Fibroblast of skin of right biceps (primary cell): ENCODE results near the gene FOXA3.
"Not testable (repeated sequence)": the region's sequence is repeated elsewhere in the genome, so short reads cannot be mapped to it uniquely, and the experiment has no call there.

Source experiments
- DNase-seq: peaks from one replicate; pipeline ENCODE4 v3.0.0-alpha.2; 2013

Gene FOXA3

GRCh38 chr19:45828945-45829344, 35.2 kb upstream of the FOXA3 start:
- DNase-seq, result no peak

- DNase-seq, result no peak
Observed at GRCh38 chr19:45834970-45835369, 29.2 kb upstream of the FOXA3 start.

DNA sequence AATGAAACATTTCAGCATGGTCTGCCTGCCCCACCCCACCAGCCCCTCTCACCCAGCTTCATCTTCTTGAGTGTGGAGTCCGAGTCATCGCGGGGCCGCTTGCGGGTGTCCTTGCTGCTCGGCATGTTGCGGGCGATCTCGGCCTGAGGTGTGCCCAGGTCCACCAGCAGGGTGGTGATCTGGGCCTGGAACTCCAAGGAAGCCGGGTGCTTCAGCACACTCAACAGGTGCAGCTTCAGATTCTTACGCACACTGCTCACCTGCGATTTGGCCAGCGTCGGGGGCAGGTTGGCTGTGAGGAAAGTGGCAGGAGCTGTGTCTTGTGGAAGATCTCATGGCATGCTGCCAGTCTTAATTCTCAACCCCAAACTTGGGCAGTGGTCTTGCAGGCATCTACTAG, 21.9 kb upstream of the FOXA3 start:
- DNase-seq, result no peak

- DNase-seq, result no peak
Observed at GRCh38 chr19:45847663-45848062, 16.5 kb upstream of the FOXA3 start.

DNA sequence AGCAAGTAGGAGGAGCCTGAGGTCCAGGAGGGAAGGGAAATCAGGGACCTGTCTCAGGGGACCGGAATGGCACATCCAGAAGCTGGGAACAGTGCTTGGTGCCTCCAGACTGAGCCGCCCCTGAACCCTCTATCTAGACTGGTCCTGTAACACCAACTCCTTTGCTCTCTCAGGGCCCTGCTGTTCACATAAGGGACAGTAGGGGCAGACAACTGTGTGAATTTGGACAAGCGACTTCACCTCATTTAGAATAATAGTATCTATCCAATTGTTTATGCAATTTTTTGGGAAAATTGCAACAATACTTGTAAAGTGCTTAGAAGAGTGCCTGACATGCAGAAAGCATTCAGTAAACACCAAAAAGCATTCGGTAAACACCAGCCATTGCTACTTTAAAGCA, 15.2 kb upstream of the FOXA3 start:
- no peak for DNase-seq

GRCh38 chr19:45852145-45852750, 11.9 kb upstream of the FOXA3 start:
- DNase-seq, result peak; percentile 54

DNA sequence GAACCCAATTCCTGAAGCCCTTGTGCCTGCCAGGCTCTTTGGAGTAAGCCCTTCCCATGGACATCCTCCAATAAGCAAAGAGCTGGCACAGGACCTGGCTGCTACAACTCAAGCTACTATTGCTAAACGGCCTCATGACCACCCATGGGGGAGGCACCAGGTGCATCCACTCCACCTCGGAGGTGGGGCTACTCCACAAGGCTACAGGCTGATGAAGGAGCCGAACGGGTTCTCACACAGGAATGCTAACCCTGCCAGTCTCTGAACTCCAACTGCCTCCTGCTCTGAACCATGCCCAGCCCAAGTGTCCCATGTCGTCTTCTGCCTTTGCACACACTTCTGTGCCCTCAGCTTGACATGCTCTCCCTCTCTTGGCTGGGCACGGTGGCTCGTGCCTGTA, 11.1 kb upstream of the FOXA3 start:
- no peak for DNase-seq

DNA sequence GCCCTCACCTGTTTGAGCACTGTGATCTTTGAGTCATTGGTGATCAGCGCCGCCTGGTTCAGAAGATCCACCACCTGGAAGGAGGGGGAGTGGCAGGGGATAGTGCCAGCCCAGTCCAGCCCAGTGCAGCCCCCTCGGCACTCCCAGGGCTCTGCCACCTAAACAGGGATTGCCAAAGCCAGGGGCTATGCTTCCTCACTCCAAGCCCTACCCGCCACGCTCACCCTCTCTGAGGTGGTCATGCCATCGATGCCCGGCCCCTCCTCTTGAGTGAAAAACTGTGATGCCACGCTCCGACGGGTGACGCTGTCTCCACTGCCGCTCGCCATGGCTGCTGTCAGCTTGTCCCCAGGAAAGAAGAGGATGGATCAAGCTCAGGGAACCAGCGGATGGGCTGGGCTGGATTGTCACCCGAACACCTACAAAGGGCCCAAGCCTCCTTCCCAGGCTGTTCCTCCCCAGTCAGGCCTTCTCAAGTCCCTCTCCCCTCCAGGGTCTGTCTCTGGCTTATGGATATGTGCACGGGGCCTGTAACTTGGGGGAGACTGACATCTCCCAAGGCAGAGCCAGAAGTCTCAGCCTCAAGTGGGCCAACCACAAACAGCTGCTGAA, 9.9 kb upstream of the FOXA3 start:
- no peak for DNase-seq

GRCh38 chr19:45860359-45861259, 3.5 kb upstream of the FOXA3 start:
- DNase-seq, result no peak

DNA sequence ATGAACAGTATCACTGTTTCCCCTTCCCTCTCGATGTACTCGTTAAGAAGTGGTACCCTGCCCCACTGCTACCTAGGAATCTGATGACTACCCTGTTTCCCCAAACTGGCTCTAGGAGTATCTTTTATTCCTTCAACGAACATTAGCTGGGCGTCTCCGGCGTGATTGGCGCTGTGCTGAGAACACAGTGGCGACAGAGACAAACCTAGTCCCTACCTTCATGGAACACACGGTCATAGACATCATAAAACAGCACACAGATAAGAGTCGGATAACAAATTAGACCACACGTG, 1.9 kb upstream of the FOXA3 start:
- DNase-seq, result no peak

GRCh38 chr19:45862564-45863334, 1.4 kb upstream of the FOXA3 start, which contains the start of gene SYMPK:
SYMPK (minus strand) TSS chr19:45863147; CDS start chr19:45854495, 8,652 bp downstream.
- peak; percentile 99 for DNase-seq

DNA sequence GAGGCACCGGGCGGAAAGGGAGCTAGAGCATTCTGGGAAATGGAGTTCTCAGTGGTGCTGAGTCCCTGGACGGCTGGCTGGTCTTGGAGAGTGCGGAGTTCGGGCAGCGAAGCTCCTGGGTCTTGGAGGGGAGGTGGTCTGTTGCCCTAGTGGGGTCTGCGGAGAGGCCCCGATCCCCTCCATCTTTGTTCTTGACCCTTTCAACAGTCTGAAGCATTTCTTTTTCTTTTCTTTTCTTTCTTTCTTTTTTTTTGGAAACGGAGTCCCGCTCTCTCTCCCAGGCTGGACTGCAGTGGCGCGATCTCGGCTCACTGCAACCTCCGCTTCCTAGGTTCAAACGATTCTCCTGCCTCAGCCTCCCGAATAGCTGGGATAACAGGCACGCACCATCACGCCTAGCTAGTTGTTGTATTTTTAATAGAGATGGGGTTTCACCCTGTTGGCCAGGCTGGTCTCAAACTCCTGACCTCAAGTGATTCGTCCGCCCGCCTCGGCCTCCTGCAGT, 739 bp upstream of the FOXA3 start:
- no peak for DNase-seq

GRCh38 chr19:45864629-45865082, 530 bp downstream of the FOXA3 start:
- no peak for DNase-seq

DNA sequence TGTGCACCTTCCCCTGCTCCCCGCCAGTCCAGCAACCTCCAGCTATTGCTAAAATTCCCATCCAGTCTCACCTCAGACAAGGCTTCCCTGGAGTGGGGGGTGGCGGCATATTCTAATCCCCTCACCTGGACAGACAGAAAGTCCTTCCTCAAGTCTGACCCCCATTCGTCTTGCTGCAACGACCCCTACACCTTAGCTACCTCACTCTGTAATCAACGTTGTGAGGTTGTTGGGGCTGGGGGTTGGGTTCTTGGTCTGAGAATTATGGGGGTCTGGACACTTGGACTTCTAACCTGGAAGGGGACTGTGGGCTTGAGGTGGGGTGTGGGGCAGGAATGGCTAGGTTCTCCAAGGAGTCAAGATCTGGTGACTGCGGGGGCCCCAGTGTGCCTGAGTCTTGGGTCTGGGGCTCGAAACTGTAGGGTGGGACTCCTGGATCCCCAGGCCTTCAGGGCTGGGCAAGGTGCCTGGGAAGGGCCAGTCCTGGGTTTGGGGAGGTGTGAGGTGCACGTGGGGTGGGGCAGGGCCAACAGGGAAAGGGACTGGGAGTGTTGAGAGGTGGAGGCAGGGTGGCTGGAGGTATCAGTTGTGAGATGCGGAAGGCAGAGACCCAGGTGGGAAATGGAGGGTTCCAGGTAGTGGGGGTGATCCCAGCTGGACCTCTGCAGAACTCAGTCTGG, 1.3 kb downstream of the FOXA3 start:
- DNase-seq, result no peak

DNA sequence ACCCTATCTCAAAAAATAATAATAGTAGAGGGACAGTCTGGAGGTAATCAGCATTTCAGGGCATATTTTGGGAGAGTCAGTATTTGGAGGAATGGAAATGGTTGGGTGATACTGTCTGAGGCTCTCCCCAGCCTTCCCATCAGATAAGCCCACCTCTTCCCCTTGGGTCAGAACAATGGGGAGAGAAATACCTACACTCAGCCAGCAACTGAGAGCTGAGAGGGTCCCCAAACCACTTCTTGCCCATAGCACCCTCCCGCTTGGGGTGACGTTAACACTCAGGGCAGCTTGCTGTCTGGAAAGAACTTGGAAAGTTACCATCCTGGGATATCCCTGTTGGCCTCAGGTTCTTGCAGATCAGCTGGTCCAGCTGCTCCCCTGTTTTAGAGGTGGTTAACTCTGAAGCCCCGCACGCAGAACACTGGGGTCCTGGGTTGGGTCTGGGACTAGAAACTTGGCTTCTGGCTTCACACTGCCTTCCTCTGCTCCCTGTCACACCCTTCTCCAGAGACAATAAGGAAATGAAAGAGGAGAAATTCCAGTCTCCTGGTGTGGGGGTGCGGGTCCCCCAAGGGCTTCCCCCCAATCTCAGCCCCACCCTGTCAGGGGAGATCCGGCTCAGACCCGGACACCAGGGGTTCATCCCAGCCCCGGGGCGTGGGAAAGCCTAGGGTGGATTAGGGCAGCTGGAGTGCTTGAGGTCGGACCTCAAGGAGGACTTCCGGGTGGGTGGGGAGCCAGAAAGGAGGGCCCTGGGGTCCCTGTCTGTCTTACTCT, 2.5 kb downstream of the FOXA3 start:
- DNase-seq, result no peak

DNA sequence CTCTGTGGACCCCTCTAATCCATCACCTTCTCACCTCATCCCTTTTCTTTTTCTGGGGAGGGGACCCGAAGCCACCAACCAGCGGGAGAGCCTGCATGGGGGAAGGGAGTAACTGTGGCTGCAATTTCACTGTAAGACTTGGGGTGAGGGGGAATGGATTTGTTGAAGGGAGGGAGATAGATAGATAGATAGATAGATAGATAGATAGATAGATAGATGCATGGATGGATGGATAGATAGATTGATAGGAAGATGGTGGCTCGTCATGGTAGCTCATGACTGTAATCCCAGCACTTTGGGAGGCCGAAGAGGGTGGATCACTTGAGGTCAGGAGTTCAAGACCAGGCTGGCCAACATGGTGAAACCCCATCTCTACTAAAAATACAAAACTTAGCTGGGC, 3.1 kb downstream of the FOXA3 start:
- not testable (repeated sequence) for DNase-seq

DNA sequence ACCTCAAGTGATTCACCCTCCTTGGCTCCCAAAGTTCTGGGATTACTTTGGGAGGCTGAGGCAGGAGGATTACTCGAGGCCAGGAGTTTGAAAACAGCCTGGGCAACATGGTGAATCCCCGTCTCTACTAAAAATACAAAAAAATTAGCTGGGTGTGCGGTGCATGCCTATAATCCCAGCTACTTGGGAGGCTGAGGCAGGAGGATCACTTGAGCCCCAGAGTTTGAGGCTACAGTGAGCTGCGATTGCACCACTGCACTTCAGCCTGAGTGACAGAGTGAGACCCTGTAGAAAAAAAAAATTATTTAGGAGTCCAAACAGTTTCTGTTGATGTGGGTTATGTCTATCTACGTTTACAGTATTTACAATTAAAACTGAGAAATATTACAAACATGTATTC, 6.7 kb downstream of the FOXA3 start:
- no peak for DNase-seq

- DNase-seq, result no peak
Observed at GRCh38 chr19:45872095-45872919, 8.2 kb downstream of the FOXA3 start.

- no peak for DNase-seq
Observed at GRCh38 chr19:45873219-45873772, 9.2 kb downstream of the FOXA3 start.

DNA sequence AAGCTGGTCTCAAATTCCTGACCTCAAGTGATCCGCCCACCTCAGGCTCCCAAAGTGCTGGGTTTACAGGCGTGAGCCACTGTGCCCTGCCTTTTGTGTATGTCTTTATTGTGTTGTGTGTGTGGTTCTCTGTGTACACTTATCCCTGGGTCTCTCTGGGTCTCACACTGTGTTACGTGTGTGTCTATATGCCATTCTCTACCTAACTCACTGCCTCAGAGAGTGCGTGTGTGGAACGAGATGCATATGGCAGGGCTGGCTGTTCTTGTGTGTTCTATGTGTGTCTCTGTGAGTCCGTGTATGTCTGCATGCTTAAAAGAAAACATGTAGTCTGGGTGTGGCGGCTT, 10.5 kb downstream of the FOXA3 start:
- no peak for DNase-seq

- no peak for DNase-seq
Observed at GRCh38 chr19:45876161-45876410, 12.0 kb downstream of the FOXA3 start.
